ENCODE data around the gene ZSCAN10. TPM values are rescaled to one million over a fixed set of nuclear protein-coding genes. Genes with fewer than 3 reads are reported as not detected.

ZSCAN10 gene
- total and polyA plus RNA-seq, 2 donors (not counting 3 experiments of a cell fraction or from before 2014, with no cell fraction given), result not detected

- ChIA-PET POLR2A (no interaction called here), CTCF (interaction anchor here (1.0 to 2.9 kb wide), 10 partner anchors 10 to 109 kb away, joined by 4 to 113 read pairs (median 8); no protein-coding TSS in a partner anchor)
- no TSS peak for BruUV-seq (replicated peaks)
- Histone ChIP-seq H3K9me3 (replicated peaks; ENCODE audit: control insufficient read depth, insufficient read depth, low read length) (no peaks in the 10 kb centered on the region), H3K4me3 (replicated peaks in 1 of 3; ENCODE audit: insufficient read depth in 1 of 3, low read depth in 1 of 3, low read length in 3 of 3) (peak overlapping the region in 1 of 3 experiments; percentile 59), H2AFZ (ENCODE audit: low read depth, low read length) (no peak overlapping the region), H3K27me3 (ENCODE audit: control insufficient read depth in 2 of 2, insufficient read depth in 2 of 2, low read length in 2 of 2) (no peaks in the 10 kb centered on the region), H3K4me2 (ENCODE audit: insufficient read depth, low read length) (no peak overlapping the region), H3K4me1 (ENCODE audit: control insufficient read depth, extremely low read depth, insufficient read depth, low read length) (peaks cover 9% of the 10 kb centered on the region), H3K27ac (ENCODE audit: insufficient read depth, low read depth, low read length) (no peak overlapping the region), H3K36me3 (ENCODE audit: control insufficient read depth in 2 of 2, extremely low read depth in 1 of 2, insufficient read depth in 2 of 2, low read length in 2 of 2) (no peaks in the 10 kb centered on the region), H3K9me1 (replicated peaks; ENCODE audit: control insufficient read depth, extremely low read depth, insufficient read depth, low read length) (no peaks in the 10 kb centered on the region), H3K79me2 (ENCODE audit: control insufficient read depth, insufficient read depth, low read length) (no peaks in the 10 kb centered on the region), H4K20me1 (replicated peaks; ENCODE audit: control insufficient read depth, extremely low read depth, insufficient read depth, low read length) (no peaks in the 10 kb centered on the region), H3K9ac (replicated peaks; ENCODE audit: extremely low read depth, insufficient read depth, low read length) (no peak overlapping the region)
- intact Hi-C loops (cut with micrococcal nuclease), result loop anchor here (2.0 kb wide), 1 partner anchor 27 kb away; no protein-coding TSS in a partner anchor
- dilution Hi-C loops (cut with MboI; ENCODE audit: extremely low pct_ligation_motif_present, low sequenced_read_pairs), result no loop called here
- no peak for DNase-seq (ENCODE audit: low read depth, low spot score)
- TF ChIP-seq POLR2A (IDR thresholded peaks at IDR 0.05; ENCODE audit: low read depth, low read length) (no peak), GATA2 (IDR thresholded peaks at IDR 0.05; ENCODE audit: insufficient read depth, insufficient read length, low read depth, low read length) (no peak), POLR2AphosphoS5 (IDR thresholded peaks at IDR 0.05; ENCODE audit: insufficient read depth, low read depth, low read length) (no peak), FOS (IDR thresholded peaks at IDR 0.05; ENCODE audit: borderline replicate concordance, insufficient read depth, low read length) (no peak), EZH2 (IDR thresholded peaks at IDR 0.05; ENCODE audit: borderline replicate concordance, low read depth, low read length, severe bottlenecking) (no peak), MYC (IDR thresholded peaks at IDR 0.05; ENCODE audit: low read depth, low read length) (no peak), JUN (IDR thresholded peaks at IDR 0.05; ENCODE audit: borderline replicate concordance, insufficient read depth, insufficient read length, low read depth) (no peak)
- TF ChIP-seq, protein P1, sequence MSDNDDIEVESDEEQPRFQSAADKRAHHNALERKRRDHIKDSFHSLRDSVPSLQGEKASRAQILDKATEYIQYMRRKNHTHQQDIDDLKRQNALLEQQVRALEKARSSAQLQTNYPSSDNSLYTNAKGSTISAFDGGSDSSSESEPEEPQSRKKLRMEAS (IDR thresholded peaks at IDR 0.05; ENCODE audit: insufficient read depth, insufficient read length), result no peak
- TF ChIP-seq, protein P2, sequence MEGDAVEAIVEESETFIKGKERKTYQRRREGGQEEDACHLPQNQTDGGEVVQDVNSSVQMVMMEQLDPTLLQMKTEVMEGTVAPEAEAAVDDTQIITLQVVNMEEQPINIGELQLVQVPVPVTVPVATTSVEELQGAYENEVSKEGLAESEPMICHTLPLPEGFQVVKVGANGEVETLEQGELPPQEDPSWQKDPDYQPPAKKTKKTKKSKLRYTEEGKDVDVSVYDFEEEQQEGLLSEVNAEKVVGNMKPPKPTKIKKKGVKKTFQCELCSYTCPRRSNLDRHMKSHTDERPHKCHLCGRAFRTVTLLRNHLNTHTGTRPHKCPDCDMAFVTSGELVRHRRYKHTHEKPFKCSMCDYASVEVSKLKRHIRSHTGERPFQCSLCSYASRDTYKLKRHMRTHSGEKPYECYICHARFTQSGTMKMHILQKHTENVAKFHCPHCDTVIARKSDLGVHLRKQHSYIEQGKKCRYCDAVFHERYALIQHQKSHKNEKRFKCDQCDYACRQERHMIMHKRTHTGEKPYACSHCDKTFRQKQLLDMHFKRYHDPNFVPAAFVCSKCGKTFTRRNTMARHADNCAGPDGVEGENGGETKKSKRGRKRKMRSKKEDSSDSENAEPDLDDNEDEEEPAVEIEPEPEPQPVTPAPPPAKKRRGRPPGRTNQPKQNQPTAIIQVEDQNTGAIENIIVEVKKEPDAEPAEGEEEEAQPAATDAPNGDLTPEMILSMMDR (IDR thresholded peaks at IDR 0.05; ENCODE audit: extremely low read depth in 1 of 2, insufficient read depth in 1 of 2, low read depth in 1 of 2, low read length in 2 of 2), result no peak
- FAIRE-seq, result no peak
These were observed 41.6 kb downstream of the ZSCAN10 start for GRCh38 chr16:3057181-3058138.
